SU-DHL-6 (cell line): ENCODE measurements around the gene IMPG1.

Source experiments
- H2AFZ ChIP-seq: fragments of 200-600 bp; sonication (generic); 2 replicates; pipeline ENCODE4 v1.6.1; 2014; ENCODE audit warnings: low read depth, mild to moderate bottlenecking, moderate library complexity, mixed read lengths, antibody characterized with exemption, low read length; ENCODE audit not compliant: severe bottlenecking
- H3F3A ChIP-seq: fragments of 200-600 bp; shearing (Covaris generic); 2 replicates; pipeline ENCODE4 v1.6.0; 2016; ENCODE audit warnings: antibody characterized with exemption, mild to moderate bottlenecking; ENCODE audit not compliant: insufficient read depth
- H3K27ac ChIP-seq: fragments of 200-600 bp; sonication (generic); 2 replicates; pipeline ENCODE4 v1.5.1; 2016; ENCODE audit warnings: low read depth, mild to moderate bottlenecking, low read length, moderate library complexity, mixed read lengths
- H3K27me3 ChIP-seq: fragments of 200-600 bp; sonication (generic), shearing (Covaris generic); 2 replicates; pipeline ENCODE4 v1.6.0; 2014; ENCODE audit warnings: mild to moderate bottlenecking, low read length
- H3K36me3 ChIP-seq: fragments of 200-600 bp; sonication (generic); 2 replicates; pipeline ENCODE4 v1.6.1; 2014; ENCODE audit warnings: mild to moderate bottlenecking, low read length, mixed read lengths
- H3K4me2 ChIP-seq: fragments of 300-600, 200-600 bp; shearing (Covaris generic), sonication (generic); 2 replicates; pipeline ENCODE4 v1.6.0; 2014; ENCODE audit warnings: low read length, low read depth, mild to moderate bottlenecking; ENCODE audit not compliant: poor library complexity, severe bottlenecking
- H3K4me3 ChIP-seq: fragments of 200-600 bp; sonication (generic); 2 replicates; pipeline ENCODE4 v1.5.1; 2014; ENCODE audit warnings: antibody characterized with exemption, low read length, mild to moderate bottlenecking, mixed read lengths; ENCODE audit not compliant: insufficient read depth, poor library complexity, severe bottlenecking
- H3K79me2 ChIP-seq: fragments of 200-600 bp; sonication (generic); 2 replicates; pipeline ENCODE4 v1.6.1; 2014; ENCODE audit warnings: mild to moderate bottlenecking, low read length, moderate library complexity; ENCODE audit not compliant: insufficient read depth
- H3K9ac ChIP-seq: fragments of 200-600 bp; sonication (generic); 2 replicates; pipeline ENCODE4 v1.7.0; 2014; ENCODE audit warnings: mild to moderate bottlenecking, low read length
- H3K9me2 ChIP-seq: fragments of 200-600 bp; sonication (generic); replicated peaks from 2 replicates; pipeline ENCODE4 v1.6.1; 2014; ENCODE audit warnings: low read length; ENCODE audit not compliant: insufficient read depth
- H3K9me3 ChIP-seq: fragments of 200-600 bp; sonication (generic); 2 replicates; pipeline ENCODE4 v1.6.1; 2014; ENCODE audit warnings: low read length, mixed read lengths; ENCODE audit not compliant: insufficient read depth
- H4K20me1 ChIP-seq: fragments of 200-600 bp; sonication (generic); 2 replicates; pipeline ENCODE4 v1.6.1; 2014; ENCODE audit warnings: low read depth, mild to moderate bottlenecking, antibody characterized with exemption, low read length, moderate library complexity, mixed read lengths
- CTCF ChIP-seq: fragments of 200-600 bp; sonication (generic); IDR thresholded peaks from one replicate; pipeline ENCODE4 v1.5.1; 2017; ENCODE audit warnings: antibody characterized with exemption, mild to moderate bottlenecking, low read length, moderate library complexity; ENCODE audit not compliant: insufficient read depth, poor library complexity, severe bottlenecking
- EZH2phosphoT487 ChIP-seq: fragments of 200-600 bp; sonication (generic), shearing (Covaris generic); conservative IDR thresholded peaks from 2 replicates; pipeline ENCODE4 v1.6.1; 2018; ENCODE audit warnings: mild to moderate bottlenecking, antibody characterized with exemption, low read length, moderate library complexity, mixed read lengths

IMPG1 gene

GRCh38 chr6:75896526-75896925 is 175.9 kb downstream of the IMPG1 start:
- Histone ChIP-seq H3K27me3 (no peaks in the 10 kb centered on the region), H4K20me1 (no peaks in the 10 kb centered on the region), H3K27ac (no peak overlapping the region), H3K9me2 (no peaks in the 10 kb centered on the region), H3K79me2 (no peaks in the 10 kb centered on the region), H3F3A (no peaks in the 10 kb centered on the region), H3K9ac (no peak overlapping the region), H3K4me3 (no peak overlapping the region), H3K36me3 (no peaks in the 10 kb centered on the region), H2AFZ (no peak overlapping the region), H3K9me3 (no peaks in the 10 kb centered on the region), H3K4me2 (no peak overlapping the region)
- no peak for TF ChIP-seq CTCF

- Histone ChIP-seq H3K9me3 (no peaks in the 10 kb centered on the region), H4K20me1 (no peaks in the 10 kb centered on the region), H3K9ac (no peak overlapping the region), H3K9me2 (no peaks in the 10 kb centered on the region), H3K4me3 (no peak overlapping the region), H3K4me2 (no peak overlapping the region), H3F3A (no peaks in the 10 kb centered on the region), H3K36me3 (no peaks in the 10 kb centered on the region), H3K79me2 (no peaks in the 10 kb centered on the region), H3K27me3 (no peaks in the 10 kb centered on the region), H2AFZ (no peak overlapping the region), H3K27ac (no peak overlapping the region)
- TF ChIP-seq CTCF (no peak), EZH2phosphoT487 (no peak)
These were observed 178.7 kb downstream of the IMPG1 start for GRCh38 chr6:75893776-75894152.

- Histone ChIP-seq H3K9ac (no peak overlapping the region), H3K4me2 (no peak overlapping the region), H3K9me3 (no peaks in the 10 kb centered on the region), H3K27ac (no peak overlapping the region), H3K9me2 (no peaks in the 10 kb centered on the region), H4K20me1 (no peaks in the 10 kb centered on the region), H3K79me2 (no peaks in the 10 kb centered on the region), H3K27me3 (no peaks in the 10 kb centered on the region), H2AFZ (no peak overlapping the region), H3K36me3 (no peaks in the 10 kb centered on the region), H3K4me3 (no peak overlapping the region), H3F3A (no peaks in the 10 kb centered on the region)
- TF ChIP-seq EZH2phosphoT487: no peak
- TF ChIP-seq CTCF: peak; percentile 66
These were observed 179.2 kb downstream of the IMPG1 start for GRCh38 chr6:75893058-75893775.
